Brain microvascular endothelial cell (primary cell): ENCODE measurements around the gene R3HDML.

ENCODE experiments used
- DNase-seq: peaks from one replicate; pipeline ENCODE4 v3.0.0-alpha.2; 2020
- H3K27ac ChIP-seq: fragments of 250-450 bp; sonication (Bioruptor Pico); 2 replicates; pipeline ENCODE4 v1.5.1; 2020; ENCODE audit warnings: mild to moderate bottlenecking, moderate library complexity
- H3K27me3 ChIP-seq: fragments of 250-450 bp; sonication (Bioruptor Pico); replicated peaks from 2 replicates; pipeline ENCODE4 v1.5.1; 2020; ENCODE audit warnings: mild to moderate bottlenecking
- H3K36me3 ChIP-seq: fragments of 250-450 bp; sonication (Bioruptor Pico); replicated peaks from 2 replicates; pipeline ENCODE4 v1.5.1; 2020; ENCODE audit warnings: mild to moderate bottlenecking
- H3K4me3 ChIP-seq: 2 replicates; pipeline ENCODE4 v1.5.1; 2011; ENCODE audit warnings: low read depth, mild to moderate bottlenecking, control low read depth, low read length, moderate library complexity
- in situ Hi-C: cut with HindIII; loops from 2 replicates; pipeline ENCODE4 v1.10.0; 2017; ENCODE audit warnings: low sequenced_read_pairs, low pct_ligation_motif_present
- TF ChIP-seq, protein P1 (sequence below): IDR thresholded peaks from 2 replicates; pipeline ENCODE4 v1.5.1; 2011; ENCODE audit warnings: low read depth, mild to moderate bottlenecking, moderate library complexity, low read length, control low read depth, inconsistent platforms; ENCODE audit errors: missing control alignments

The R3HDML gene

DNA sequence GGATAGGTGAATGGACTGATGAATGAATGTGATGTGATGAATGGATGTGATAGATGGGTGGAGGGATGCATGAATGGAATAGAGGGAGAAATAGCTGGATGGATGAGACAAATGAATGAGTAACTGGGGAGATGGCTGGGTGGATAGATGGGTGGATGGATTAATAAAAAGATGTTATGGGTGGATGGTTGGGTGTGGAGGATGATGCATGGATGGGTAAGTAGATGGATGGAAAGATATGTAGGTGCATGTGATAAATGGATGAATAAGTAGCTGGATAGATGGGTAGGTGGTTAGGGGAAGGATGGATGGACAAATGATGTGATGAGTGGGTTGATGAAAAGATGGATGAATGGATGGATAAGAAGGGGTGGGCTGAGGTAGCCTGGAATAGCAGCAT is 23.4 kb downstream of the R3HDML start:
- Histone ChIP-seq H3K27me3 (no peaks in the 10 kb centered on the region), H3K4me3 (no peak overlapping the region), H3K27ac (no peak overlapping the region), H3K36me3 (no peaks in the 10 kb centered on the region)
- in situ Hi-C loops, result no loop called here
- DNase-seq, result no peak
- TF ChIP-seq, protein P1, sequence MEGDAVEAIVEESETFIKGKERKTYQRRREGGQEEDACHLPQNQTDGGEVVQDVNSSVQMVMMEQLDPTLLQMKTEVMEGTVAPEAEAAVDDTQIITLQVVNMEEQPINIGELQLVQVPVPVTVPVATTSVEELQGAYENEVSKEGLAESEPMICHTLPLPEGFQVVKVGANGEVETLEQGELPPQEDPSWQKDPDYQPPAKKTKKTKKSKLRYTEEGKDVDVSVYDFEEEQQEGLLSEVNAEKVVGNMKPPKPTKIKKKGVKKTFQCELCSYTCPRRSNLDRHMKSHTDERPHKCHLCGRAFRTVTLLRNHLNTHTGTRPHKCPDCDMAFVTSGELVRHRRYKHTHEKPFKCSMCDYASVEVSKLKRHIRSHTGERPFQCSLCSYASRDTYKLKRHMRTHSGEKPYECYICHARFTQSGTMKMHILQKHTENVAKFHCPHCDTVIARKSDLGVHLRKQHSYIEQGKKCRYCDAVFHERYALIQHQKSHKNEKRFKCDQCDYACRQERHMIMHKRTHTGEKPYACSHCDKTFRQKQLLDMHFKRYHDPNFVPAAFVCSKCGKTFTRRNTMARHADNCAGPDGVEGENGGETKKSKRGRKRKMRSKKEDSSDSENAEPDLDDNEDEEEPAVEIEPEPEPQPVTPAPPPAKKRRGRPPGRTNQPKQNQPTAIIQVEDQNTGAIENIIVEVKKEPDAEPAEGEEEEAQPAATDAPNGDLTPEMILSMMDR, result no peak

DNA sequence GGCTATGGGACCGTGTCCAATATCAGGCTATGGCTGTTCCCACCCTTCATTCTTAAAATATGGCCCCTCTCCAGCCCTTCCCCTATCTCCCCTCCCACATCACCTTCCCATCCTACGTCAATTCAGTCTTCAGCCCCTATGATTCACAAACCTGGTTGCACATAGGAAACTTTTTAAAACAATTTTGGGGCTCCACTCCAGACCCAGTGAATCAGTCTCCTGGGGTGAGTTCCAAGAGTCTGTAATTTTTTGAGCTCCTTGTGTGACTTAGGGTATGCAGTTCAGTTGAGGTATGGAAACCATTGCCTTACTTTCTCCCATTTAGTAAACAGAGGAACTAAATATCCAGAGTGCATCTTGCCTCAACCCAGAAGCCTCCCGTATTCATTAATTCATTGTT is 24.2 kb downstream of the R3HDML start:
- H3K36me3 ChIP-seq, result no peaks in the 10 kb centered on the region
- H3K27ac ChIP-seq, result no peak overlapping the region
- no peaks in the 10 kb centered on the region for H3K27me3 ChIP-seq
- H3K4me3 ChIP-seq, result no peak overlapping the region
- TF ChIP-seq, protein P1, result no peak
- in situ Hi-C loops, result no loop called here
- no peak for DNase-seq

DNA sequence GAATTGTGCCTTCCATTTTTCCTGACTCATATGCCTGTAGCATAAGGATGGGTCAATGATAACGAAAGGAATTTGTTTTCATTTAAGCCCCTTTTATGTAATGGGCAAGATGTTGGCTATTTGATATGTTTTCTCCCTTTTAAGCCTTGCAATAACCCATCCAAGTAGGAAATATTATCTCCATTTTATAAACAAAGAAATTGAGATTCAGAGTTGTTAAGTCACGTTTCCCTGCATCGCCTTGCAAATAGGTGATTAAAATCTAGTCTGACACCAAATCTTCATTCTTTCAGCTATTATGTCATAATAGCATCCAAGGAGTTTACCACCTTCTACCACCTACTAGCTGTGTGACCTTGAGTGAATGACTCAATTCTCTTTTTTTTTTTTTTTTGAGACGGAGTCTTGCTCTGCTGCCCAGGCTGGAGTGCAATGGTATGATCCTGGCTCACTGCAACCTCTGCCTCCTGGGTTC is 25.7 kb downstream of the R3HDML start:
- H3K36me3 ChIP-seq, result no peaks in the 10 kb centered on the region
- no peak overlapping the region for H3K27ac ChIP-seq
- in situ Hi-C loops, result no loop called here
- H3K27me3 ChIP-seq, result no peaks in the 10 kb centered on the region
- H3K4me3 ChIP-seq, result no peak overlapping the region
- DNase-seq, result no peak
- TF ChIP-seq, protein P1, result no peak

DNA sequence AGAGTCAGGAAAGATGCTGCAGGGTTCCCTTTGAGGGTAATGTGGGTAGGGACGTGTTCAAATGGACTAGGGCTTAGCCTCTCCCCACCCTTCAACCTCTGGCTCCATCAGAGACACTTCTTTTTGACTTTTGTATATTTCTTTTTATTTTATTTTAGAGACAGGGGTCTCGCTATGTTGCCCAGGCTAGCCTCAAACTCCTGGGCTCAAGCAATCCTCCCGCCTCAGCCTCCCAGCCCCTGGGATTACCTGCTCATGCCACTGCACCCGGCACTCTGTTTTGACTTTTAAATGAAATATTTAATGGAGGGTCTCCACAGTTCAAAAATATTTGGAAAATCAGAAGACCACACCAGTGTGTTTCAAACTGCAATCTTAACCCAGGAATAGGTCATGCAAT is 27.2 kb downstream of the R3HDML start:
- TF ChIP-seq, protein P1, result no peak
- no peaks in the 10 kb centered on the region for H3K36me3 ChIP-seq
- no peak overlapping the region for H3K27ac ChIP-seq
- no peak overlapping the region for H3K4me3 ChIP-seq
- no peak for DNase-seq
- H3K27me3 ChIP-seq, result no peaks in the 10 kb centered on the region
- in situ Hi-C loops, result no loop called here

DNA sequence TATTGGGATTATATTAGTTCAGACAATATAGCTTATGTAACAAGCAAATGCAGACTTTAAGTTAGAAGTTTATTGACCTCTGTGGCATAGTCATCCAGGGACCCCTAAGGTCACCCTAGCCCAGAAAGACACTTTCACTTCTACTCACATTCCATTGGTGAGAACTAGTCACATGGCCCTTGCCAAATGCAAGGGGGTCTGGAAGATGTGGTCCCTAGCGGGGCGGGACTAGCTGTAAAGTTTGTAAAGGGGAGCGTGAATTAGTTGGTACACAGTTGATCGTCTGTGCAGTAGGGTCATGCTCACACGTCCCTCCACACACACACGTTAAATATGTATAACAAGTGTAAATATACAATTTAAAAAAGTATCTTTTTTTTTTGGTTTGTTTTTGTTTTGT is 27.9 kb downstream of the R3HDML start:
- TF ChIP-seq, protein P1, result no peak
- DNase-seq, result no peak
- no peak overlapping the region for H3K4me3 ChIP-seq
- no peak overlapping the region for H3K27ac ChIP-seq
- H3K36me3 ChIP-seq, result no peaks in the 10 kb centered on the region
- in situ Hi-C loops, result no loop called here
- no peaks in the 10 kb centered on the region for H3K27me3 ChIP-seq

DNA sequence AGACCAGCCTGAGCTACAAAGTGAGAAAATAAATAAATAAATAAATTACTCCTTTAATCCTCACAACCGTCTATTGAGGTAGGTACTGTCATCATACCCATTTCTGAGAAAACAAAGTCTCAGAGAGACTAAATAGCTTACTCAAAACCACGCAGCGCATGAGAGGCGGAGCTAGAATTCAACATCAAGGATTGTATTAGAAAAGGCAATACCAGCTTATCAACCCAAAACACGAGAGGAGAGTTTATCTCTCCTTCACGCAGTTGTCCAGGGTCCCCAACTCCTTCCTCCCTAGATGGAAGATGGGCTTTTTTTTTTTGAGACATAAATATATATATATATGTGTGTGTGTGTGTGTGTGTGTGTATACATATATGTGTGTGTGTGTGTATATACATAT is 30.9 kb downstream of the R3HDML start:
- H3K27ac ChIP-seq, result no peak overlapping the region
- no peaks in the 10 kb centered on the region for H3K27me3 ChIP-seq
- in situ Hi-C loops, result no loop called here
- no peaks in the 10 kb centered on the region for H3K36me3 ChIP-seq
- no peak overlapping the region for H3K4me3 ChIP-seq
- TF ChIP-seq, protein P1, result no peak
- no peak for DNase-seq
